ENCODE measurements around the gene BAG1. TPM values are rescaled to one million over a fixed set of nuclear protein-coding genes. Genes with fewer than 3 reads are reported as not detected.
A peak's percentile ranks its signal among the peaks of the same experiment; 100 is the strongest.

BAG1 gene
- total RNA-seq, 1 experiment from 2014 or later: 55.6 TPM

DNA sequence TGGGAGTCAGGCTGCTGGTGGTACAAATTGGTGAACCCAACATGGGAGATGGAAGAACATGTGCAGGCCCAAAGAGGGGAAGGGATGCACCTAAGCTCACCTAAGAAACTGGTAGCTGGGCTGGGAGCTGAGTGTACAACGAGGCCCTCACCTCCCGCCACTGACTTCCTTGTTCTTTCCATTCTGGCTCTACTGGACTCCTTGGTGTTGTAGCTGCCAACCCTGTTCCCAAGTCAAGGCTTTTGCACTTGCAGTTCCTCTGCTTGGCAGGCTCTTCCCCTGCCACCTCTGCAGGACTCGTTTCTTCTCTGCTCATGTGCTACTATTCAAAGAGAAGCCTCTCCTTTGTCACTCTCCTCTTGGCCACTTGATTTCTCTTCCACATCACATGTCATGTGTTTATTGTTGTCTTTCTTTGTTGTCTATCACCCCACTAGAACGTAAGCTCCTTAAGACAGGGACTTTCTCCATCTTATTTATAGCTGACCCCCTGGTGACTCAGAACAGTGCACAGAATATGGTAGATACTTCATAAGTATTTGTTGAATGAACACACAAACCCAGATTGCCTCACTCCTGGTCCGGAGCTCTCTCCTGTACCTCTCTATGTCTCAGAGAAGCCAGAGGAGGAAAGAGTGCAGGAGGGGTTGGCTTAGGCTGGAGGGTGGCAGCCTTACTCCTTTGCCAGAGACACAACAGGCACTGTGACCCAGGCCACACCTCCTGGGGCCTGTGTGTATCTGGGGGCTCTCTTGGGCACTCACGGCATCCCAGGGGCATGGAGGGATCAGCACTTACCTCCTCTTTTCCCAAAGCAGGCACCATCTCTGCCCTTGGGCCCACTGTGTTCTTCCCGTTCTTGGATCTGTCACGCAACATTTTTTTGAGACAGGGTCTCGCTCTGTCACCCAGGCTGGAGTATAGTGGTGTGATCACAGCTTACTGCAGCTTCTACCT lies 29.7 kb downstream of the BAG1 start:
- Histone ChIP-seq H3K9me3 (ENCODE audit: low read length) (no peaks in the 10 kb centered on the region), H3K27me3 (ENCODE audit: low read length) (no peaks in the 10 kb centered on the region), H3K27ac (ENCODE audit: low read length) (no peak overlapping the region), H3K4me1 (ENCODE audit: low read length) (no peaks in the 10 kb centered on the region), H2AFZ (ENCODE audit: low read length) (no peak overlapping the region), H3K4me2 (ENCODE audit: low read depth, low read length, poor library complexity, severe bottlenecking) (no peak overlapping the region), H4K20me1 (ENCODE audit: insufficient read depth, low read depth, low read length) (no peaks in the 10 kb centered on the region), H3K9ac (ENCODE audit: low read length) (no peak overlapping the region), H3K9me2 (replicated peaks; ENCODE audit: insufficient read depth, low read length) (no peaks in the 10 kb centered on the region), H3K36me3 (ENCODE audit: insufficient read depth, low read length) (no peaks in the 10 kb centered on the region), H3K79me2 (ENCODE audit: low read length) (no peaks in the 10 kb centered on the region), H3K4me3 (ENCODE audit: low read length) (no peak overlapping the region)
- no peak for DNase-seq

DNA sequence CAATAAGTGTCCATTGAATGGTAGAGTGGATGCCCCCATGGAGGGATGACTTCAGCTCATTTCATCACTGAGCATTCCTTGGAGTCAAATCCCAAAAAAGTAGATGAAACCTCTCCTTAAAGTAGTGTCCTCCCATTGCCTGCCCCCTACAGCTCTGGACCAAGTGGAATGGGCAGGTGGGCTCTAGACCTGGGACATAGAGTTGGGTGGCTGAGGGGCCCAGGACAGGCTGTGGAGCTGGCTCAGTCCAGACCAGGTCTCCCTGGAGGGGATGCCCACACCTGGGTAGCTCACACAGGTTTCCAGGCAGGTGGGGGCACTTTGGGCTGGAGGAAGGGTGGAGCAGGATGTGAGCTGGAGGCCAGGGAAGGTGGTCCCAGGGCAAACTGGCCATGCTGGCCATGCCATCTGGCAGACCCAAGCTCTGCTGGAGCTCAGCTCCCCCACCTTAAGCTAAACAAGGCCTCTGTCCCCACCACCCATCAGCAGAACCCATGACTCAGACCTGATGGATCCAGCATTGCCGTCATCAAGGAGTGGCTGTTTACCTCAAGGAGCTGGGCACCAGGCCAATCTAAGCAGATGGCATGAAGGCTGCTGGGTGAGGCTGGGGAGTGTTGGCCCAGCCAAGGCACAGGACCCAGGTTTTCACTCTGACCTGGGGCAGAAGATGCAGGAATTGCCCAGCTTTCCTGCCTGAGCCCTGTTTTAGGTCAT lies 30.7 kb downstream of the BAG1 start:
- H4K20me1 ChIP-seq (ENCODE audit: insufficient read depth, low read depth, low read length): no peaks in the 10 kb centered on the region
- H3K4me2 ChIP-seq (ENCODE audit: low read depth, low read length, poor library complexity, severe bottlenecking): no peak overlapping the region
- no peaks in the 10 kb centered on the region for H3K36me3 ChIP-seq (ENCODE audit: insufficient read depth, low read length)
- no peak overlapping the region for H2AFZ ChIP-seq (ENCODE audit: low read length)
- H3K4me1 ChIP-seq (ENCODE audit: low read length): no peaks in the 10 kb centered on the region
- no peak overlapping the region for H3K9ac ChIP-seq (ENCODE audit: low read length)
- no peaks in the 10 kb centered on the region for H3K79me2 ChIP-seq (ENCODE audit: low read length)
- H3K27ac ChIP-seq (ENCODE audit: low read length): no peak overlapping the region
- no peak for DNase-seq
- H3K27me3 ChIP-seq (ENCODE audit: low read length): no peaks in the 10 kb centered on the region
- no peak overlapping the region for H3K4me3 ChIP-seq (ENCODE audit: low read length)
- H3K9me3 ChIP-seq (ENCODE audit: low read length): no peaks in the 10 kb centered on the region
- H3K9me2 ChIP-seq (replicated peaks; ENCODE audit: insufficient read depth, low read length): no peaks in the 10 kb centered on the region

GRCh38 chr9:33232815-33233214 lies 31.7 kb downstream of the BAG1 start:
- no peak for DNase-seq
- Histone ChIP-seq H4K20me1 (ENCODE audit: insufficient read depth, low read depth, low read length) (no peaks in the 10 kb centered on the region), H3K36me3 (ENCODE audit: insufficient read depth, low read length) (no peaks in the 10 kb centered on the region), H3K9ac (ENCODE audit: low read length) (no peak overlapping the region), H2AFZ (ENCODE audit: low read length) (no peak overlapping the region), H3K27me3 (ENCODE audit: low read length) (no peaks in the 10 kb centered on the region), H3K4me1 (ENCODE audit: low read length) (no peaks in the 10 kb centered on the region), H3K4me3 (ENCODE audit: low read length) (no peak overlapping the region), H3K79me2 (ENCODE audit: low read length) (no peaks in the 10 kb centered on the region), H3K9me2 (replicated peaks; ENCODE audit: insufficient read depth, low read length) (no peaks in the 10 kb centered on the region), H3K9me3 (ENCODE audit: low read length) (no peaks in the 10 kb centered on the region), H3K4me2 (ENCODE audit: low read depth, low read length, poor library complexity, severe bottlenecking) (no peak overlapping the region), H3K27ac (ENCODE audit: low read length) (no peak overlapping the region)

GRCh38 chr9:33231623-33231942 lies 32.9 kb downstream of the BAG1 start:
- Histone ChIP-seq H3K9ac (ENCODE audit: low read length) (no peak overlapping the region), H4K20me1 (ENCODE audit: insufficient read depth, low read depth, low read length) (no peaks in the 10 kb centered on the region), H3K4me1 (ENCODE audit: low read length) (no peaks in the 10 kb centered on the region; the same call in 1 of the 2 replicates), H2AFZ (ENCODE audit: low read length) (no peak overlapping the region), H3K4me2 (ENCODE audit: low read depth, low read length, poor library complexity, severe bottlenecking) (no peak overlapping the region), H3K36me3 (ENCODE audit: insufficient read depth, low read length) (no peaks in the 10 kb centered on the region), H3K27ac (ENCODE audit: low read length) (no peak overlapping the region), H3K9me2 (replicated peaks; ENCODE audit: insufficient read depth, low read length) (no peaks in the 10 kb centered on the region), H3K27me3 (ENCODE audit: low read length) (no peaks in the 10 kb centered on the region), H3K79me2 (ENCODE audit: low read length) (no peaks in the 10 kb centered on the region), H3K9me3 (ENCODE audit: low read length) (no peaks in the 10 kb centered on the region), H3K4me3 (ENCODE audit: low read length) (no peak overlapping the region)
- DNase-seq: no peak

- H3K4me1 ChIP-seq (ENCODE audit: low read length): no peaks in the 10 kb centered on the region; the same call in 1 of the 2 replicates
- no peaks in the 10 kb centered on the region for H3K9me2 ChIP-seq (replicated peaks; ENCODE audit: insufficient read depth, low read length)
- H3K36me3 ChIP-seq (ENCODE audit: insufficient read depth, low read length): no peaks in the 10 kb centered on the region
- DNase-seq: no peak
- H3K4me2 ChIP-seq (ENCODE audit: low read depth, low read length, poor library complexity, severe bottlenecking): no peak overlapping the region
- no peak overlapping the region for H3K4me3 ChIP-seq (ENCODE audit: low read length)
- H3K9ac ChIP-seq (ENCODE audit: low read length): no peak overlapping the region
- no peaks in the 10 kb centered on the region for H3K9me3 ChIP-seq (ENCODE audit: low read length)
- no peak overlapping the region for H2AFZ ChIP-seq (ENCODE audit: low read length)
- no peaks in the 10 kb centered on the region for H3K27me3 ChIP-seq (ENCODE audit: low read length)
- no peak overlapping the region for H3K27ac ChIP-seq (ENCODE audit: low read length)
- H3K79me2 ChIP-seq (ENCODE audit: low read length): no peaks in the 10 kb centered on the region
- H4K20me1 ChIP-seq (ENCODE audit: insufficient read depth, low read depth, low read length): no peaks in the 10 kb centered on the region
These were observed 33.5 kb downstream of the BAG1 start for GRCh38 chr9:33230756-33231622.

GRCh38 chr9:33229359-33230114 lies 35.0 kb downstream of the BAG1 start:
- no peak overlapping the region for H2AFZ ChIP-seq (ENCODE audit: low read length)
- no peak overlapping the region for H3K4me3 ChIP-seq (ENCODE audit: low read length)
- no peak overlapping the region for H3K9ac ChIP-seq (ENCODE audit: low read length)

DNA sequence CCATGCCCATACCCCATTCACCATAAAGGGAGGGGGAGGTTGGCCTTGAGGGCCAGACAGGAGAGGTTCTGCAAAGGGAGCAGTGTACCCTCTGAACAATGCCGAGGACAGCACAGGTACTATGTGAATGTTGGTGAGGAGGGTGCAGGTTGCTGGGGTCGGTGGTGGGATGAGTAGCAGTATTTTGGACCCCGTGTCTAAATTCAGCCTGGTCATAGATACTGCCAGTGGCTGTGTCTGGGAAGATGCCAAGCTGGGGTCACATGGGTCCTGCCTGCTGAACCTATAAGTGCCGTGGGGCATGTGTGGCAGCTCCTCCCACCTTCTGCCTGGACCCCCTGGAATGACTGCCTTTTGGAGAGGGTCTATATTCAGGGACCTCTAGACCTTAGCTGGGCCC lies 35.9 kb downstream of the BAG1 start:
- Histone ChIP-seq H3K4me2 (ENCODE audit: low read depth, low read length, poor library complexity, severe bottlenecking) (no peak overlapping the region), H3K36me3 (ENCODE audit: insufficient read depth, low read length) (no peaks in the 10 kb centered on the region), H3K4me1 (ENCODE audit: low read length) (no peaks in the 10 kb centered on the region; the same call in 1 of the 2 replicates), H3K9ac (ENCODE audit: low read length) (no peak overlapping the region), H3K9me2 (replicated peaks; ENCODE audit: insufficient read depth, low read length) (no peaks in the 10 kb centered on the region), H3K4me3 (ENCODE audit: low read length) (no peak overlapping the region), H3K9me3 (ENCODE audit: low read length) (no peaks in the 10 kb centered on the region), H3K79me2 (ENCODE audit: low read length) (no peaks in the 10 kb centered on the region), H3K27me3 (ENCODE audit: low read length) (no peaks in the 10 kb centered on the region), H3K27ac (ENCODE audit: low read length) (no peak overlapping the region), H4K20me1 (ENCODE audit: insufficient read depth, low read depth, low read length) (no peaks in the 10 kb centered on the region), H2AFZ (ENCODE audit: low read length) (no peak overlapping the region)
- DNase-seq: no peak

More at GRCh38 chr9:33229359-33230114, 35.0 kb downstream of the BAG1 start:
- no peaks in the 10 kb centered on the region for H3K9me3 ChIP-seq (ENCODE audit: low read length)
- no peak overlapping the region for H3K4me2 ChIP-seq (ENCODE audit: low read depth, low read length, poor library complexity, severe bottlenecking)
- no peaks in the 10 kb centered on the region for H3K9me2 ChIP-seq (replicated peaks; ENCODE audit: insufficient read depth, low read length)
- peak; percentile 53 for DNase-seq
- H4K20me1 ChIP-seq (ENCODE audit: insufficient read depth, low read depth, low read length): no peaks in the 10 kb centered on the region
- H3K27me3 ChIP-seq (ENCODE audit: low read length): no peaks in the 10 kb centered on the region
- no peak overlapping the region for H3K27ac ChIP-seq (ENCODE audit: low read length)
- no peaks in the 10 kb centered on the region for H3K79me2 ChIP-seq (ENCODE audit: low read length)
- H3K4me1 ChIP-seq (ENCODE audit: low read length): no peaks in the 10 kb centered on the region; the same call in 1 of the 2 replicates
- no peaks in the 10 kb centered on the region for H3K36me3 ChIP-seq (ENCODE audit: insufficient read depth, low read length)
